ENCODE data around the gene DISC1. TPM values are rescaled to one million over a fixed set of nuclear protein-coding genes. Genes with fewer than 3 reads are reported as not detected.

DISC1 gene
- total and polyA plus RNA-seq, 2 donors (not counting 3 experiments of a cell fraction or from before 2014, with no cell fraction given), result 3.3 to 14.7 TPM

- no peak overlapping the region for H3K9ac ChIP-seq (replicated peaks; ENCODE audit: extremely low read depth, insufficient read depth, low read length)
- DNase-seq (ENCODE audit: low read depth, low spot score) (no peak), FAIRE-seq (no peak)
- intact Hi-C loops (cut with micrococcal nuclease) (no loop called here), dilution Hi-C loops (cut with MboI; ENCODE audit: extremely low pct_ligation_motif_present, low sequenced_read_pairs) (no loop called here)
- H3K36me3 ChIP-seq (ENCODE audit: control insufficient read depth in 2 of 2, extremely low read depth in 1 of 2, insufficient read depth in 2 of 2, low read length in 2 of 2), result no peaks in the 10 kb centered on the region
- no peaks in the 10 kb centered on the region for H3K27me3 ChIP-seq (ENCODE audit: control insufficient read depth in 2 of 2, insufficient read depth in 2 of 2, low read length in 2 of 2)
- H3K79me2 ChIP-seq (ENCODE audit: control insufficient read depth, insufficient read depth, low read length), result no peaks in the 10 kb centered on the region
- H3K9me3 ChIP-seq (replicated peaks; ENCODE audit: control insufficient read depth, insufficient read depth, low read length), result no peaks in the 10 kb centered on the region
- no peaks in the 10 kb centered on the region for H3K9me1 ChIP-seq (replicated peaks; ENCODE audit: control insufficient read depth, extremely low read depth, insufficient read depth, low read length)
- no peak for TF ChIP-seq POLR2AphosphoS5 (IDR thresholded peaks at IDR 0.05; ENCODE audit: insufficient read depth, low read depth, low read length)
- TF ChIP-seq FOS (IDR thresholded peaks at IDR 0.05; ENCODE audit: borderline replicate concordance, insufficient read depth, low read length), result no peak
- TF ChIP-seq POLR2A (IDR thresholded peaks at IDR 0.05; ENCODE audit: low read depth, low read length), result no peak
- TF ChIP-seq, protein P1, sequence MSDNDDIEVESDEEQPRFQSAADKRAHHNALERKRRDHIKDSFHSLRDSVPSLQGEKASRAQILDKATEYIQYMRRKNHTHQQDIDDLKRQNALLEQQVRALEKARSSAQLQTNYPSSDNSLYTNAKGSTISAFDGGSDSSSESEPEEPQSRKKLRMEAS (IDR thresholded peaks at IDR 0.05; ENCODE audit: insufficient read depth, insufficient read length), result no peak
- no peak for TF ChIP-seq JUN (IDR thresholded peaks at IDR 0.05; ENCODE audit: borderline replicate concordance, insufficient read depth, insufficient read length, low read depth)
- TF ChIP-seq GATA2 (IDR thresholded peaks at IDR 0.05; ENCODE audit: insufficient read depth, insufficient read length, low read depth, low read length), result no peak
- TF ChIP-seq, protein P2, sequence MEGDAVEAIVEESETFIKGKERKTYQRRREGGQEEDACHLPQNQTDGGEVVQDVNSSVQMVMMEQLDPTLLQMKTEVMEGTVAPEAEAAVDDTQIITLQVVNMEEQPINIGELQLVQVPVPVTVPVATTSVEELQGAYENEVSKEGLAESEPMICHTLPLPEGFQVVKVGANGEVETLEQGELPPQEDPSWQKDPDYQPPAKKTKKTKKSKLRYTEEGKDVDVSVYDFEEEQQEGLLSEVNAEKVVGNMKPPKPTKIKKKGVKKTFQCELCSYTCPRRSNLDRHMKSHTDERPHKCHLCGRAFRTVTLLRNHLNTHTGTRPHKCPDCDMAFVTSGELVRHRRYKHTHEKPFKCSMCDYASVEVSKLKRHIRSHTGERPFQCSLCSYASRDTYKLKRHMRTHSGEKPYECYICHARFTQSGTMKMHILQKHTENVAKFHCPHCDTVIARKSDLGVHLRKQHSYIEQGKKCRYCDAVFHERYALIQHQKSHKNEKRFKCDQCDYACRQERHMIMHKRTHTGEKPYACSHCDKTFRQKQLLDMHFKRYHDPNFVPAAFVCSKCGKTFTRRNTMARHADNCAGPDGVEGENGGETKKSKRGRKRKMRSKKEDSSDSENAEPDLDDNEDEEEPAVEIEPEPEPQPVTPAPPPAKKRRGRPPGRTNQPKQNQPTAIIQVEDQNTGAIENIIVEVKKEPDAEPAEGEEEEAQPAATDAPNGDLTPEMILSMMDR (IDR thresholded peaks at IDR 0.05; ENCODE audit: extremely low read depth in 1 of 2, insufficient read depth in 1 of 2, low read depth in 1 of 2, low read length in 2 of 2), result no peak
- TF ChIP-seq MYC (IDR thresholded peaks at IDR 0.05; ENCODE audit: low read depth, low read length), result no peak
- no peak for TF ChIP-seq EZH2 (IDR thresholded peaks at IDR 0.05; ENCODE audit: borderline replicate concordance, low read depth, low read length, severe bottlenecking)
- no peaks in the 10 kb centered on the region for H3K4me1 ChIP-seq (ENCODE audit: control insufficient read depth, extremely low read depth, insufficient read depth, low read length)
- H4K20me1 ChIP-seq (replicated peaks; ENCODE audit: control insufficient read depth, extremely low read depth, insufficient read depth, low read length), result no peaks in the 10 kb centered on the region
- no peak overlapping the region for H3K27ac ChIP-seq (ENCODE audit: insufficient read depth, low read depth, low read length)
- H3K4me3 ChIP-seq (replicated peaks in 1 of 3; ENCODE audit: insufficient read depth in 1 of 3, low read depth in 1 of 3, low read length in 3 of 3), result no peak overlapping the region
- BruUV-seq (replicated peaks), result no TSS peak
- CTCF ChIA-PET, result interaction anchor here (1.1 kb wide), 1 partner anchor 41 kb away, joined by 3 read pairs; no protein-coding TSS in a partner anchor
- H3K4me2 ChIP-seq (ENCODE audit: insufficient read depth, low read length), result no peak overlapping the region
- H2AFZ ChIP-seq (ENCODE audit: low read depth, low read length), result no peak overlapping the region
- POLR2A ChIA-PET, result no interaction called here
Observed at GRCh38 chr1:231715816-231716722, 89.5 kb downstream of the DISC1 start.
